Neural progenitor cell (in vitro differentiated cells): ENCODE data around the gene SNCAIP.

ENCODE experiments used
- CTCF ChIP-seq: fragments of 200-600 bp; sonication (generic); IDR thresholded peaks from 2 replicates; pipeline ENCODE4 v1.5.1; 2017; ENCODE audit warnings: antibody characterized with exemption, mild to moderate bottlenecking
- EZH2 ChIP-seq: fragments of 200-600 bp; sonication (generic); IDR thresholded peaks from 2 replicates; pipeline ENCODE4 v1.6.1; 2017; ENCODE audit warnings: antibody characterized with exemption, mild to moderate bottlenecking, moderate library complexity
- EZH2phosphoT487 ChIP-seq: fragments of 200-600 bp; sonication (generic); IDR thresholded peaks from 2 replicates; pipeline ENCODE4 v1.6.1; 2017; ENCODE audit warnings: antibody characterized with exemption

- no peak for TF ChIP-seq CTCF
- TF ChIP-seq EZH2 = no peak
- TF ChIP-seq EZH2phosphoT487 = no peak
Measured at GRCh38 chr5:122420091-122420490, 108.1 kb downstream of the SNCAIP start.
